Measurements from ENCODE around the gene POU6F2. TPM values are rescaled to one million over a fixed set of nuclear protein-coding genes. Genes with fewer than 3 reads are reported as not detected.

The POU6F2 gene
- total RNA-seq, 1 donor from 2014 or later: 2.9 TPM

DNA sequence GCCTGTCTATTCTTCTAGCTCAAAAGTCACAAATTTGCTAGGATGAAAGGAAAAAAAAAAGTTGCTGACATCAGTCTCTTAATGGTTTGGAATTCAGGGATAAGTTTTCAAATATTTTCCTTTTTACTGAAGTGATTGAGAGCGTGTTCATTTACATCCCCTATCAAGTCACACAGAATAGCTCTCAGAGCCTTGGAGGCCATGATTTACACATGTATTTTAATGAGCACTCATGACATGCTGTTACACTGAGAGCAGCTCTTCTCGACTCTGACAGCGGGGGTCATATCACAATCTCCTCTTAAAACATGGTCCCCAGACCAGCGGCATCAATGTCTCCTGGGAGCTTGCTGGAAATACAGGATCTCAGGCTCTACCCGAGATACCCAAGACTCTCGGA, 232.7 kb downstream of the POU6F2 start:
- no peak for ATAC-seq

DNA sequence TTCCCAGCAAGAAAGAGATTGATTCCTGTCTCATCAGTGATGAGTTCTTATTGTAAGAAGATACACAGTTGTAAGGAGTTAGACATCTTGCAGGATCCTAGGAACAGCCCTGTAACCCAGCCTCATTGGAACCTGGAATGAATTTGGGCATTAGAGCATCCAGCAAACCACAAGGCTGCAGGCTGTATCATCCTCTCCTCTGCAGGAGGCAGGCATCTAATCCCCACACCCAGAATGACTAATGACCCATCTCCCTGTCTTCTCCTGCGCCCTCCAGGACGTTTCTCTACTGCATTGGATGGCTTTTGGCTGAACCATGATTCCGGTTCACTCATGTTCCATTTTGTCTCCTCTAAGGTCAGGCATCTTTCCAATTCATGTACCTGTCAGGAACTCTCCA, 233.9 kb downstream of the POU6F2 start:
- intact Hi-C loops (cut with DNase I): no loop called here
- ATAC-seq: no peak
- no peak for DNase-seq (ENCODE audit: low spot score)

More for the DNA sequence above, 232.7 kb downstream of the POU6F2 start:
- intact Hi-C loops (cut with DNase I): no loop called here
- no peak for DNase-seq (ENCODE audit: low spot score)

DNA sequence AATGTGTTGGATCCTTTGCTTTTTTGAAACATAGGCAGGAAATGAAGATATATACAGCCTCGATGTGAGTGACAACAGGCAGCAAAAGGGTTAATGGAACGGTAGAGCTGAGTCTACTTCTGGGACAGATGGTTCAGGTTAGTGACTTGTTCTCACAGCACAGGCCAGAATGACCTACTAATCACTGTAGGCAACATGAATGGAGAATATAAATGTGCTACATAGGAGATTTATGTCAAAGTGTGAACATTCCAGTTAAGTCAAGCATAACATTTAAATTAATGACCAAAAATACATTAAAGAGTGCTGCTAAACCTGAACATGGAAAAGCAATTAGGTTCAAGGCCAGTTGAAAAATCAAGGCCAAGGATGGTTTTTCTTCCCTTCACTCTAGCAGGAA, 235.2 kb downstream of the POU6F2 start:
- ATAC-seq: no peak
- intact Hi-C loops (cut with DNase I): no loop called here
- DNase-seq (ENCODE audit: low spot score): no peak

DNA sequence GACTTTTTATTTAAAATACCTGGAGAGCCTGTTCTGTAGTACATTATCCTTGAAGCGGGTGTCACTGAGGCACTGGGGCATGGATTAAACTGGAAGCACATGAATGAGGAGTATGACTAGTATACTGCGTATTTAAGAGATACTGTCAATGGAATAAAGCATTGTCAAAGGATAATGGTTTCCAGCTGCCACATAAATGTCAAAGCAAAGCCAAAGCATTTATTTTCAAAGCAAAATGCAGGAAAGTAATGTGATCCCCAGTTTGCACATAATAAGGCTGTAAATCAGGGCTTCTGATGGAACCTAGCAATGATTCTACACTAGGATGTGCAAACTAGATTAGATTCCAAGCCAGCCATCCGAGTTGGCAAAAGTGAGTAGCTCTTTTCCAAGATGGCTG, 240.1 kb downstream of the POU6F2 start:
- intact Hi-C loops (cut with DNase I): no loop called here
- ATAC-seq (no peak), DNase-seq (ENCODE audit: low spot score) (no peak)

DNA sequence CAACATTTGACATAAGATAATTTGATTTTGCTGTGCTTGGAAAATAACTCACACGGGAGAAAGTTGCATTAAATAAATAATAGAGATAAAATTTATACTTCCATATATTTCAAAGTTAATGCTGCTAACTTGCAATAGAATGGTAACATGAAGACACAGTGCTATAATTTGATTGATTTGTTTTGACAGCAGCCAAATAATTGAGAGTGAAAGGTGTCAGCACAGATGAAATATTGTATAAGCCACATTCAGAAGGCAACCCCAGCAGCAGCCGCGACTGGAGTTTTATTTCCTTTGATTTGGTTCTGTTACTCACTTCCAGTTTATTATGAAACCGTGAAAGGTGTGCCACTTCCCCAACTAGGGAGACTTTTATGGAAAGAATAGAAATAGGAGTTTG, 242.2 kb downstream of the POU6F2 start:
- DNase-seq (ENCODE audit: low spot score) (no peak), ATAC-seq (no peak)
- intact Hi-C loops (cut with DNase I): no loop called here

DNA sequence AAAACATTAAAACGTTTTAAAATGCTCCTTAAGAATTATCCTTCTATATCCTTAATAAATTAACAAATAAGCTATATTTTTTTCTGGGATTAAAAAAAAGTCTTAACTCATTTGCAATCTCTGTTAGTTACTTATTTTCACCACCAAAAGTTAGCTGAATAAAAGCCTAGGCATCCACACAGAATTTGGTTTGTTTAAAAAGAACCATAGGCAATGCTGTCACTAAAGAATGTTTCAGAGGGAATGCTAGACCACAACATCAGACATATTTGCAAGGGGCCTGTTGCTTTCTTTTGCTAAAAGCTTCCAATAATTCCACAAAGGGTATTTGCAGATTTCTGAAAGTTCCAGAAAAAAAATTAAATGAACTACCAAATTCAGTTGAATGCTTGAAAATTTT, 244.2 kb downstream of the POU6F2 start:
- no peak for DNase-seq (ENCODE audit: low spot score)
- intact Hi-C loops (cut with DNase I): no loop called here
- ATAC-seq: no peak

DNA sequence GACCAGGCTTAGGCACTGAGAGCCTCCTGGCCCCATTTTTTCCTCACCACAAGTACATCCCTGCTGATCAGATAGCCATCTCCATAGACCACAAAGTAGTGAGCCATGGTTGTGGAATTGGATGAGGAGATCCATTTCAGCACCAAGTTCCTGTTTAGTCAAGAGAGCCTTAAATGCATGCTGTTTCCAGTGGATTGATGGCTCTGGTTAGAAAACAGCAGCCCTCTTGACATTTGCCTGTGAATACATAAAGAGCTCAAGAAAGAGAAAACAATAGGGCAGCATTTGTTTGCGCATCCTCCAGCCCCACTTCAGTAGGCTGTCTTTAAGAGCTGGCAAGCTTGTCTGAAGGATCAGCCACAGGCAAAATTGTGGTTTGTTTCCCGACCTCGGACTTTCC, 251.2 kb downstream of the POU6F2 start:
- DNase-seq (ENCODE audit: low spot score): no peak
- no peak for ATAC-seq
- intact Hi-C loops (cut with DNase I): no loop called here

DNA sequence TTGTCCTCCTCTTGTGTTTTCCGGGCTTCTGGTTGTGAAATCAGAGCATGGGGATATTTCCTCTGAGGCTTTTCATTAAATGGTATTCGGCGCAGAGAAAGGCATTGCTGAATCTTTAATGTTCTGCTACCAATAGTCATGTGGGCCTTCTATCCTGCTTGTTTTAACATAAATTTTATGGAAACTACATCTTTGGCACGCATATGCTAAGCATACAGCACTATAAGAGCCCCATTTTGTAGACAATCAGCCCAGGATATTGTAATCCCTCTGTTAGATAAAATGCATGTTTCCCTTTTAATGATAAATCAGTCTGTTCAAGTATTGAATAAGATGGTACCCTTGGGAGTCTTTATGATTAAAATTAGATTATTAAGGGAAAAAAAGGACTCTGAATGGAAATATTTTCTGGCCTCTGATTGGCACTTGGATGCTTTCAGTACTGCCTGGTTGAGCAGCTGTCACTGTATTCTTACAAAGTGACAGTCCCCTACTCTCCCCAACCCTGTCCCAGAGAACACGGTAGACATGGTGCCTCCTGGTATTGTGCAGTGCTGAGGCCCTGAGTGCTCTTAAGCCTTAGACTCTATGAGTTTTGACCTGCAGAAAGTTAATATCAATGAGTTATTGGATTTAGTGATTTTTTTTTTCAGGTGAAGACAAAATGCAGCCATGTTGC, 256.3 kb downstream of the POU6F2 start:
- intact Hi-C loops (cut with DNase I): no loop called here
- DNase-seq (ENCODE audit: low spot score) (no peak), ATAC-seq (no peak)

DNA sequence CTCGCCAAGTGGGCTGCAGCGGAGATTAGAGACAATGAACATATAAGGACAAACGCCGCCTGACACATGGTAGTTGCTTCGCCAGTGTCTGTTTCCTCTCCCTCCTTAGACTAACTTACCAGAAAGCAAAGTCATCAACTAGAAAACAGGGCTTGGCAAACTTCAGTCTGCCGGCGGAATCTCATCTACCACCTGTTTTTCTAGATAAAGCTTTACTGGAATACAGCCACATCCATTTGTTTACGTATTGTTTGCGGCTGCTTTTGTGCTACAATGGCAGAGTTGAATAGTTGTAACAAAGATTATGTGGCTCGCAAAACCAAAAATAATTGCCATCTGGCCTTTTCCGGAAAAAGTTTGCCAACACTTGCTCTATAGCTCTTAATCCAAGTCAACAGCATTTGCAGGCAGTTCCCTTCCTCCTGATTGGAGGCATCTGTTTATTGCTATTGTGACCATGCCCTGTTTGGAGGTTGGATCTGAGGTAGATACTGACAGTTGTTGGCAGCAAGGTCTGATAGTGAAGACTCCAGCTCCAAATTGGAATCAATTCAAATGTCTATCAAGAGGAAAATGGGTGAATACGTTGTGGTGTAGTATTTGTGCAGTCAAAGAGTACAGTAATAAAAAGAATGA, 260.6 kb downstream of the POU6F2 start:
- intact Hi-C loops (cut with DNase I): no loop called here
- ATAC-seq (no peak), DNase-seq (ENCODE audit: low spot score) (no peak)

DNA sequence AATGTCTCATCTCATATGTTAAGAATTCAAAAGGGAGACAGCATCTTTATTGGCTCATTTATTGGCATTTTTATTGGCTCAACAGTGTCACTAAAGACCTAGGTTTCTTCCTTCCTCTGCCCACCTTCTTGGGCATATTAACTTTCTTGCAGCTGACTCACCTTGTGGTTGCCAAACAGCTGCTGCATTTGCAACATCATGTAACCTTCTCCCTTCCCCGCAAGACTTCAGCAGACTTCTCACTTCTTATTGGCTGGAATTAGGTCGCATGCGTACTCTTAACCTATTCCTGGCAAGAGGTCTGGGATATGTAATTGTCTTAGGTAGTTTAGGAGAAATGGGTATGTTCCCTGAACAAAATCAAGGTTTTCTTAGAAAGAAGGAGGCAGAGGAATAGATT, 263.2 kb downstream of the POU6F2 start:
- intact Hi-C loops (cut with DNase I): no loop called here
- DNase-seq (ENCODE audit: low spot score) (no peak), ATAC-seq (no peak)

DNA sequence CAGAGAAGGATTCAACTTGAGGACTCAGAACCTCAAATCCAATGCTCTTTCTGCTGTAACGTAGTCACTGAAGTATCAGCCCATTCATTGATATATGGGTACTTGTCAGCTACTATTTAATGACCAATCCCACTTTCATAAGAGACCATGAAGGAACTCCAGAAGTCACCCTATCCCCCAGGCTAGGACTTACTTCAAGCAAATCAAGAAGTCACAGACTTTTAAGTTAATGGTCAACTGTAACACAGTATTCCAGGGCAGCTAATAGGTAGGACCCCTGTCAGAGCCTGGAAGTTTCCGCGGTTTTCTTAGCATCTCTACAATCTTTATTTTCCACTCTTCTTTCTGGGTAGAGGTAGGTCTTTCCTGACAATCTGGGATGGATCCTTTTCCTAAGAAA, 269.9 kb downstream of the POU6F2 start:
- DNase-seq (ENCODE audit: low spot score) (no peak), ATAC-seq (no peak)
- intact Hi-C loops (cut with DNase I): no loop called here

DNA sequence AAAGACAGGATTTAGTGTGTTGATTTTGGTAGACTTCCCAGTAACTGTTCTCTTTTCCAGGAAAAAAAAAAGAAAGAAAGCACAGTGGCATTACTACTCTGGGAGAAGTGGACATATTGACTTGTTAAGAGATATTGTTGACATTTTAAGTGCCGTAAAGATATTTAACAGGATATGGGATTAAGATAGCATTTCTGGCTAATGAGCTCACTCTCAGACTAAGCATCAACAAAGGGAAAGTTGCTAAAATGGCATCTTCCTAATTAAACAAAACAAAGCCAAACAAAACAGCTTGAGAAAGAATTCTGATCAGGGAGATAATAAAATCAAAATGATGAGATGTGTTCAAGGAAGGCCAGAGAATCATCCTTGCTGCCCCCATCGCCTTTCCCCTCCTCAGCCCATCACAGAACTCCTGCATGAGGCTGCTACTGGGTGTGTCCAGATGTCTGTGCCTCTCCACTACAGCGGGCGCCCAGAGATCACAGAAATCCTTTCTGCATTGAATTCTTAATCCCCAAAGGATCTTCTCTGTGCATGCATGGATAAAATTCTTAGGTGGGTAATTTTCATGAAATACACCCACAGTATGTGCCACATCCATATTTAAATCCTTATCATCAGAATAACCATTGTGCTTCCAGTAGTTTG, 270.5 kb downstream of the POU6F2 start:
- ATAC-seq (no peak), DNase-seq (ENCODE audit: low spot score) (no peak)
- intact Hi-C loops (cut with DNase I): no loop called here

DNA sequence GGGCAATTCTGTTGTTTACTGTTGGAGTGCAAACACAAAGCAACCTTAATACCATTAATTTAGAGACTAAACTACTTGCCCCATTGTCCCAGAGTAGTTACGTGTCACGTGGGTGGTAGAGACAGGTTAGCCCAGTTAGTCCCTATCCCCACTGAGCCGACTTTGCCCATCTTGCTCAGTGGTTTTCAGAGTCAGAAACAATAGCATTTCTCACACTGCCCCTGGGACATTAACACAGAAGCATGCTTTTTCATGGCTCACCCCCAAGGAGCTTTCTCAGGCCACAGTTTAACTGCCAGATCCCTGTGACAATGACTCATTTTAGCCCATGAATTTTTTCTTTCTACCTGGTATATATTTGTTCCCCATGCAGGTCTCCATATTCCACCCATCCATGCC, 271.0 kb downstream of the POU6F2 start:
- intact Hi-C loops (cut with DNase I): no loop called here
- no peak for DNase-seq (ENCODE audit: low spot score)
- no peak for ATAC-seq

DNA sequence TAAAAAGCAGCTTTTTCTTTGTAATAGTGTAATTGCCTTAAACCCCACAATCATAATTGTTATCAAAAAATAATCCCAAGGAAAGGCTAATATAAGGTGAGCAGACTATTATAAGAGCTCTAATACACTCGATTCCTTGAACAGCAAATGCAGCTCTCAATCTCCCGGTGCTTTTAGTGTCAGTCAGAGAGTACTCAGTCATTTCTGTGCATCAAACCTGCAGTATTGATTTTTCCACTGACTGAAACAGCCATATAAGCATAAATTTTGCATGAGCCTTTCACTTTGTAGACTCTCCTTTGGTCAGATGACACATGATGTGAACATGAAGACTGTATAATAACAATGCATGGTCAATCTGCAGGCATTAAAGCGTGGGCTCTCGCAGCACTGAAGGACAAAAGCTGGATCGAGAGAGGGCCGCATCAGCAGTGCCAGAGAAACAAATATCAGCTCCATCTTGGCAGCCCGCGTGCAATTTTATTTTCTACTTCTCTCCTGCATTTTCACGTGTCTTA, 272.0 kb downstream of the POU6F2 start:
- no peak for DNase-seq (ENCODE audit: low spot score)
- intact Hi-C loops (cut with DNase I): no loop called here

DNA sequence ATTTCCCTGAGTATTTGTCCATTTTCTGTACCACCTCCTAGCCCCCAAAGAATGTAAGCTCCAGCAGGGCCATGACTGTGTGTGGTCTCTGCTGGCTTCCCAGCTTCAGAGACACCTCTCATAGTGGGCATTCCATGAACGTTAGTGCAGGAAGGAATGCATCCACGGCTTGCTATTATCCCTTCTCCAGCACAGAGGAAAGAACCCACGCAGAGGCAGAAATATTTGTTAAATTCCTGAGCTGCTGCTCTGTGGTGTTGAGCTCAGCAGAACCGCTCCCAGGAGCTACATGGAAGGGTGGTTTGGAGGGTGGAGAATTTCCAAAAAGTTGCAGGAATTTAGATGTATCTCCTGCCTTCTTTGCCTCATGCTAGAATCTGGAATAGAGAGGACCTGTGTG, 275.2 kb downstream of the POU6F2 start:
- intact Hi-C loops (cut with DNase I): no loop called here
- DNase-seq (ENCODE audit: low spot score): no peak
- ATAC-seq: no peak

More for the DNA sequence above, 272.0 kb downstream of the POU6F2 start:
- no peak for ATAC-seq

DNA sequence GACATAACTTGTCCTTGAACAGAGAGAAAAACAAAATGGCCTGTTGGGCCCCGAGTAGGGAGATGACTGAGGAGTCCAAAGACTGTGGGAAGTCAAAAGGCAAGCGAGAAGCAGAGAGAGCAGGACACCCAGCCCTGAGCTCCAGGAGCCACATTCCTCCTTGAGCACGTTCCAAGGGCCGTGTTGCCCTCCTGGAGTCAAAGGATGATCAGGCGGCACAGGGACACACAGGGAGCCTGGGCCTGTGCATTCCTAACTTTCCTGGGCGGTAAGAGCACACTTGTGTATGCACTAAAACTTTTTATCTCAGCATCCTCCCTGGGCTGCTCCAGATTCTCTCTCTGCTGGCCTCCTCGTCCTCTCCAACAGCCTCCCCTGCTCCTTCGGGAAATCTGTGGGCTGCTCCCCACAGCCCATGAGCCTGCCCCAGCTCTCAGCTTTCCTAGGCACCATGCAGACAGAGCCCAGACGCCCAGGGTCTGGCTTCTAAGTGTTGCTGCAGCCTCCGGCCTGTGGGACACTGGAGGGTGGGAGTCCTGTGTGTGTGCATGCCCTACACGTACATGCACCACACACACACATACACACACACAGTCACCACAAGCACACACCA, 281.8 kb downstream of the POU6F2 start:
- DNase-seq (ENCODE audit: low spot score): no peak
- peak; percentile 15 for ATAC-seq
- intact Hi-C loops (cut with DNase I): no loop called here

DNA sequence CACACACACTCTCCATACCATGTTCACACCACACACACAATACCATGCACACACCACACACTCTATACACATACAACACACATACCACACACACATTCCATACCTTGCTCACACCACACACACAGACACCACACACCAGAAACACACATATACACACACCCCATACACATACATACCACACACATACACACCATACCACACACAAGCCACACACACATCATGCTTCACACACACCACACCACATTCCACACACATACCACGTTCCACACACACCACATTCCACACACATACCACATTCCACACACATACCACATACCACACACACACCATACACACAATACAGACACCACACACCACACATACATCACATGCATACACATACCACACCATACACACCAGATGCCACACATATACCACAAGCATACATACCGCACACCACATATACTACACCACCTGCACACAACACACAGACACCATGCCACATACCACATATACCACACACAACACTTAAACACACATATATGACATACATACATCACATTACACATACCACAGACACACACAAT, 282.7 kb downstream of the POU6F2 start:
- intact Hi-C loops (cut with DNase I): no loop called here
- ATAC-seq: no peak
- DNase-seq (ENCODE audit: low spot score): no peak

DNA sequence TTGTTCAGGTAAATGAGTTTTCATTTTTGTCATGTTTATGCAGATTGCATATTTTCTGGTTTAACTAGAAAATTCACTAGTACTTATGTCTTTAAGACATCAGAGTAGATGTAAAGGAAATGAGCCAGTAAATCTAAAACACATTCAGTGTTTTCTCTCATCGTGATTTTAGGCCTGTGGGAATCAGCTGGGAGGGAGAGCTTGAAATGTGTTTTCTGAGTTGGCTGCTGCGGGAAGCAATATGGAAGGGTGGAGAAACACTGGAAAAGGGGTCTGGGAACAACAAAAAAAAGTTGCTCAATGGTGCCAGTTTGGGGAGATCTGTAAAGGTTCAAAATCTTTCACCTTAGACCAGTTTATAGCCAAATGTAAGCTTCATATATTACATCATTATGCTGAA, 284.1 kb downstream of the POU6F2 start:
- ATAC-seq (no peak), DNase-seq (ENCODE audit: low spot score) (no peak)
- intact Hi-C loops (cut with DNase I): no loop called here

DNA sequence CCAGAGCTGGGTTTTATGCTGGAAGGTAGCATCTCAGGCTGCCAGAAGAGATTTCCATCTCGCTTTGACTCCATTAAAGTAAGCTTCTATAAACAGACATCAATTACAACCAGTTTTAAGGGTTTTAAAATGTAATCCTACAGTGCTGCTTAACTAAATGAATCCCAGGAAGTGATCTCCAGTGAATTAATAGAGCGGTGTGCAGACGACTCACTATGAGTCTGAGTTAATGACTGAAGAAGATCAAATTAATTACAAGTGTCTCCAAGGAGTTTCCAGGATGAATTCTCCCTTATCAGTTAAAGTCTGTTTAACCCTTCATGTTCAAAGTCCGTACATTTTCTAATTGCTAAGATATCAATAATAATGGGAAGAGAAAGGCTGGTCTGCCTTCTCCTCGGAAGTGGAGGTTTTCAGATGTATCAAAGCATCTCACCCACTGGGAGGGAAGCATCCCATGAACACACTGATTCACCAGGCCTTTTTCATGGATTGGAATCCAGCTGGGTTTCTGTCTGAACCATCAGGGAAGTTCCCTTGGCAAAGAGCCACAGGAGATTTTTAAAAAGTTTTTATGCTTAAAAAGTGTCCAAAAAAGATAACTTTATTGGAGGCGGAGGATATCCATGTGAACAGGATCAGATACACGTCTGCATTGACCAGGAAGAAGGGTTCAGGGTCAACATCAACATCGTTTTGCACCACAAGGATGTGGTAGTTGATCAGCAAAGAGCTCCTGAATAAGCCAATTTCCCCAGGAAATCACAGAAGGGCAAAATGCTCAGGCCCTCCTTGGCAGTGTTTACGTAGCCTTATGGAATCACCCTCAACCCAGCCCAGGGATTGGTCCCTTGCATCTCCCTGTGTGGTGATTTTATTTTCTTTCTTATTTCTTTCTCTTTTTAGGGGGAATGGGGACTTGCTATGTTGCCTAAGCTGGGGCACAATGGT, 288.2 kb downstream of the POU6F2 start:
- intact Hi-C loops (cut with DNase I): no loop called here
- DNase-seq (ENCODE audit: low spot score): no peak
- no peak for ATAC-seq
